HG03280 (cell line): ENCODE measurements around the gene MEIKIN.

ENCODE experiments used
- ATAC-seq: cut with Tn5 transposase; IDR thresholded peaks from one replicate; pipeline ENCODE4 v1.9.1; 2021; ENCODE audit warnings: mild to moderate bottlenecking, moderate library complexity; ENCODE audit not compliant: unreplicated experiment

Gene MEIKIN

GRCh38 chr5:131776450-131776849, 169.0 kb downstream of the MEIKIN start:
- ATAC-seq, result no peak

- ATAC-seq, result no peak
Observed at GRCh38 chr5:131774652-131775367, 170.7 kb downstream of the MEIKIN start.

GRCh38 chr5:131773805-131774204, 171.7 kb downstream of the MEIKIN start:
- no peak for ATAC-seq

- ATAC-seq, result no peak
Observed at GRCh38 chr5:131771692-131772091, 173.8 kb downstream of the MEIKIN start.

- no peak for ATAC-seq
Observed at GRCh38 chr5:131769961-131770360, 175.5 kb downstream of the MEIKIN start.

- no peak for ATAC-seq
Observed at GRCh38 chr5:131769336-131769735, 176.1 kb downstream of the MEIKIN start.

GRCh38 chr5:131767891-131768290, 177.6 kb downstream of the MEIKIN start:
- ATAC-seq, result no peak

GRCh38 chr5:131766689-131767088, 178.8 kb downstream of the MEIKIN start:
- ATAC-seq, result no peak

GRCh38 chr5:131765261-131765660, 180.2 kb downstream of the MEIKIN start:
- no peak for ATAC-seq

- no peak for ATAC-seq
Observed at GRCh38 chr5:131763968-131764367, 181.5 kb downstream of the MEIKIN start.

- no peak for ATAC-seq
Observed at GRCh38 chr5:131760793-131761192, 184.7 kb downstream of the MEIKIN start.

GRCh38 chr5:131759704-131760103, 185.8 kb downstream of the MEIKIN start:
- ATAC-seq, result no peak

GRCh38 chr5:131758520-131758900, 187.0 kb downstream of the MEIKIN start:
- ATAC-seq, result no peak

- no peak for ATAC-seq
Observed at GRCh38 chr5:131757830-131758519, 187.5 kb downstream of the MEIKIN start.
